ENCODE results near the gene WNK2.

Gene WNK2

DNA sequence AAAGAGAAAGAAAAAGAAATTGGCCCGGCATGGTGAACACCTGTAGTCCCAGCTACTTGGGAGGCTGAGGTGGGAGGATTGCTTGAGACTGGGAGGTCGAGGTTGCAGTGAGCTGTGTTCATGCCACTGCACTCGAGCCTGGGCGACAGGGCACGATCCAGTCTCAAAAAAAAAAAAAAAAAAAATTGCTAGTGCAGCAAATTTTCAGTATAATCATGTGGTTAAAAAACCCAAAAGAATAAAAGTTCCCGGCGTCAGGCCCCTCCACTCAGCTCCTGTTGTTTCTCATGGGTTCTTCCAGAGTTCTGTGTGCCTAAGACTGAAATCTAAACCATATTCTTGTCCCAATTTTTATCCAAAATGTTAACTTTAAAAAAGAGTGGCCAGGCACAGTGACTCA is 49.1 kb downstream of the WNK2 start:
- no peak overlapping the region for H3K9ac ChIP-seq (ENCODE audit: insufficient read length)
- no peaks in the 10 kb centered on the region for H3K9me3 ChIP-seq (ENCODE audit: low read depth, low read length)
- DNase-seq (ENCODE audit: low read depth, low spot score) = no peak
- H3K27ac ChIP-seq = peak overlapping the region; percentile 80
- TF ChIP-seq EZH2 (IDR thresholded peaks at IDR 0.05) (no peak), POLR2AphosphoS5 (IDR thresholded peaks at IDR 0.05; ENCODE audit: borderline replicate concordance, low read depth, low read length) (no peak), FOXP2 (optimal IDR thresholded peaks at IDR 0.05; ENCODE audit: control extremely low read depth, extremely low read length, insufficient read depth) (no peak)
- H3K4me3 ChIP-seq = peak overlapping the region; percentile 6; the same call in 1 of the 2 replicates
- H3K36me3 ChIP-seq (ENCODE audit: insufficient read depth, low read length) = no peaks in the 10 kb centered on the region

DNA sequence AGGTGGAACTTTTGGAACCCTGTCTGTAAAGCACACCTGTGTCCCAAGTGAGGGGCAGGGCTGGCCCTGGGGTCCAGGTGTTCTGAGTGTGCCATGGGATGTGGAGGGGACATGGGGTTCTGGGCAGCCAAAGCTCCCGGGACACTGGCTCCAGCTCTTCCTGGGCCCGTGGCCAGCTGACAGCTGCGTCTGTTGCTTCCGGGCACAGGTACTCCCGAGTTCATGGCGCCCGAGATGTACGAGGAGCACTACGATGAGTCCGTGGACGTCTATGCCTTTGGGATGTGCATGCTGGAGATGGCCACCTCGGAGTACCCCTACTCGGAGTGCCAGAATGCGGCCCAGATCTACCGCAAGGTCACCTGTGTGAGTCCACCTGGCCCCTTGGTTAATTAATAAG is 50.7 kb downstream of the WNK2 start:
- DNase-seq (ENCODE audit: low read depth, low spot score) = no peak
- no peak overlapping the region for H3K4me3 ChIP-seq
- H3K9me3 ChIP-seq (ENCODE audit: low read depth, low read length) = no peaks in the 10 kb centered on the region
- no peaks in the 10 kb centered on the region for H3K36me3 ChIP-seq (ENCODE audit: insufficient read depth, low read length)
- no peak overlapping the region for H3K27ac ChIP-seq
- no peak for TF ChIP-seq POLR2AphosphoS5 (IDR thresholded peaks at IDR 0.05; ENCODE audit: borderline replicate concordance, low read depth, low read length)
- TF ChIP-seq EZH2 (IDR thresholded peaks at IDR 0.05) = no peak
- no peak for TF ChIP-seq FOXP2 (optimal IDR thresholded peaks at IDR 0.05; ENCODE audit: control extremely low read depth, extremely low read length, insufficient read depth)
- no peak overlapping the region for H3K9ac ChIP-seq (ENCODE audit: insufficient read length)

DNA sequence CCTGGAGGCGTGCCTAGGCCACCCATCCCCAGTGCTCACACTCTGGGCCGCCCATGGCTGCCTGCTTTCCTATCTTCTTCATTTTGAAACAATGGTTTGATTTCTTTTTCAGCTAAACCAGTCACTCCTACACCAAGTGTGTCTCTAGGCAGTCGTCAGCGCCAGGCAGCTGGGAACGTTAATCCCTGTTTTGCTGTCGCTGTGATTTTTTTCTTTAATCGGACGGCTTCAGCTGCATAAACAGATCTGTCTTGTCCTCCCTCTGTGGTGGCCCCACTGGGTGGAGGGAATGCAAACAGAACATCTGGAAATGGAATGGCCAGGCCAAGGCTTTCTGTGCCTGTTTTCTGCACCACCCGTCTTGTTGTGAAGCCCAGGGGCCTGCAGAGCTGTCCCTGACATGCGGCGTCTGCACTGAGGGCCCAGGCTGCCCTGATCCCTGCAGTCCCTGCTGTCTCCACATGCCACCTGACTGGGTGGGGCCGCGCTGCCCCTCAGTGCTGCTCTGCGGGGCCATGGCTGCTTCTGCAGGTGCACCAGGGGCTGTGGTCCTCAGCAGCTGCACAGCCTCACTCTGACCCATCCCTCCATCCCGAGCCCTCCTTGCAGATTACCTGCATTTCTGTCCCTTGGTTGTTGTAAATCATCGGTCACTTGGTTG is 51.5 kb downstream of the WNK2 start:
- Histone ChIP-seq H3K27ac (peak overlapping the region; percentile 62), H3K9ac (ENCODE audit: insufficient read length) (no peak overlapping the region), H3K36me3 (ENCODE audit: insufficient read depth, low read length) (no peaks in the 10 kb centered on the region), H3K9me3 (ENCODE audit: low read depth, low read length) (no peaks in the 10 kb centered on the region), H3K4me3 (no peak overlapping the region)
- TF ChIP-seq POLR2AphosphoS5 (IDR thresholded peaks at IDR 0.05; ENCODE audit: borderline replicate concordance, low read depth, low read length) = no peak
- no peak for TF ChIP-seq FOXP2 (optimal IDR thresholded peaks at IDR 0.05; ENCODE audit: control extremely low read depth, extremely low read length, insufficient read depth)
- no peak for TF ChIP-seq EZH2 (IDR thresholded peaks at IDR 0.05)
- DNase-seq (ENCODE audit: low read depth, low spot score) = no peak

DNA sequence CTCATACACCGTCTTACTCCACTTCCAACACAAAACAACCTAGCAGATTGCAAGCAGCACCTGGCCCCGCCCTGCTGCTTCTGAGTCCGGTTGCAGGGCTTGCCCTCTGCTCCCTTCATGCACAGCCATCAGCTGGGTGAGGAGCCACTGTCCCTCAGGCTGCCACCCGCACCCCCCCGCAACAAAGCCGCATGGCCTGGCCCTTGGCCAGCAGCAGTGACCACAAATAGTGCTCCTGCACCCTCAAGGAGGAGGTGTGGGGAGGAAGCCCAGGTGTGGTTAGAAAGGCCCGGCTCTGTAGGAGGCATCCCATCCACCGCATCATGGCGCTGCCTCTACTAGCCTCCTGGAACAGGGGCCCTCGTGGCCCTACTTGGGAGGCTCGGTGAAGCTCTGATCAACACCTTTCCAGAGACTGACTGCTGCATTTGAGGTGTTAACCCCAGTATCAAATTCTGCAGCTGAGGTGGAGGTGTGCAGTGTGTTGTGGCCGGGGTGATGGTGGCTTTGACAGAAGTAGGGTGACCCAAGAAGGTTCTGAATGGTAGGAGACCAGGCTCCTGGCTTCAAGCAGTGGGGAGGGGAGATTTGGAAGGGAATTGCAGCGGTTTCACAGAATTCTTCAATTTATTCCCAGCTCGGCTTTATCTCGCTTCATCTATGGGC is 52.7 kb downstream of the WNK2 start:
- DNase-seq (ENCODE audit: low read depth, low spot score) = no peak
- Histone ChIP-seq H3K9ac (ENCODE audit: insufficient read length) (no peak overlapping the region), H3K4me3 (no peak overlapping the region), H3K27ac (no peak overlapping the region), H3K36me3 (ENCODE audit: insufficient read depth, low read length) (no peaks in the 10 kb centered on the region), H3K9me3 (ENCODE audit: low read depth, low read length) (no peaks in the 10 kb centered on the region)
- TF ChIP-seq POLR2AphosphoS5 (IDR thresholded peaks at IDR 0.05; ENCODE audit: borderline replicate concordance, low read depth, low read length) (no peak), EZH2 (IDR thresholded peaks at IDR 0.05) (no peak), FOXP2 (optimal IDR thresholded peaks at IDR 0.05; ENCODE audit: control extremely low read depth, extremely low read length, insufficient read depth) (no peak)

- no peak overlapping the region for H3K4me3 ChIP-seq
- H3K9ac ChIP-seq (ENCODE audit: insufficient read length) = no peak overlapping the region
- no peak for TF ChIP-seq EZH2 (IDR thresholded peaks at IDR 0.05)
- no peak for TF ChIP-seq POLR2AphosphoS5 (IDR thresholded peaks at IDR 0.05; ENCODE audit: borderline replicate concordance, low read depth, low read length)
- TF ChIP-seq FOXP2 (optimal IDR thresholded peaks at IDR 0.05; ENCODE audit: control extremely low read depth, extremely low read length, insufficient read depth) = no peak
- H3K27ac ChIP-seq = no peak overlapping the region
- no peak for DNase-seq (ENCODE audit: low read depth, low spot score)
- H3K9me3 ChIP-seq (ENCODE audit: low read depth, low read length) = no peaks in the 10 kb centered on the region
- no peaks in the 10 kb centered on the region for H3K36me3 ChIP-seq (ENCODE audit: insufficient read depth, low read length)
Measured at GRCh38 chr9:93237540-93237939, 53.6 kb downstream of the WNK2 start.

DNA sequence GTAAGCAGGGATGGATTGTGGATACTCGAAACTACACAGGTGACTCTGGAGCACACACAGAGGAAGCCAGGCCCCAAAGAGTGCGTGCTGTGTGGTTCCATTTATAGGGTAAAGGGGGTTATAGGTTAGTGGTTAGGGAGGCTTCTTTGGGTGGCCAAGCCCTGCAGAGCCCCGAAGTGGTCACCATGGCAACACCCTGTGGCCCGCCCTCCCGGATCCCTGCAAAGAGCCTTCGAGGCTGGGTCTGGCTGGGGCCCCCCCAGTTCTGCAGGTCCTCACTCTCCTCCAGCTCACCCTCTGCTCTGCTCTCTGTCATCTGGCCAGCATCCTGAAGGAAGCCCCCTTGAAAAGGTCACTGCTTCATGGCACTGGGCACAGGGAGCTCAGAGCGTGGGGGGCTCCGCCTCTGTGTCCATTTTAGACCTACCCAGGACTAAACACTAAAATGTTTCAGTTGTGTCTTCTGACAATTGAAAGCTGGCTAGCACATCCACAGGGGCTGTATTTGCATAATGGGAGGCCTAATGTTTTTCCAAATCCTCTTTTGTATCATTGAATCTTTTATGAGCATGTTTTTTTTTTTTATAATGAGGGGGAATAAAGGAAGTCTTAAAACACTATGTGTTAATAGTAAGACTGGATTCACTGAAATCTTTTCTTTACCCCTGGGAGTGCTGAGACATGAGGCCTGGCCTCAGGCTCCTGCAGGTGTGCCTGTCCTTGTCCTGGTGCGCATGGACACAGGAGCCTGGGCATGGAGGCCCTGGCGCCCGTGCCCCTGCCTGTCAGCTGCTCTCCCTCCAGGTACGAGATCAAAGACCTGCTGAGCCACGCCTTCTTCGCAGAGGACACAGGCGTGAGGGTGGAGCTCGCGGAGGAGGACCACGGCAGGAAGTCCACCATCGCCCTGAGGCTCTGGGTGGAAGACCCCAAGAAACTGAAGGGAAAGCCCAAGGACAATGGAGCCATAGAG is 55.3 kb downstream of the WNK2 start:
- Histone ChIP-seq H3K27ac (no peak overlapping the region), H3K36me3 (ENCODE audit: insufficient read depth, low read length) (no peaks in the 10 kb centered on the region), H3K4me3 (no peak overlapping the region), H3K9me3 (ENCODE audit: low read depth, low read length) (no peaks in the 10 kb centered on the region), H3K9ac (ENCODE audit: insufficient read length) (no peak overlapping the region)
- DNase-seq (ENCODE audit: low read depth, low spot score) = no peak
- TF ChIP-seq EZH2 (IDR thresholded peaks at IDR 0.05) = no peak
- TF ChIP-seq FOXP2 (optimal IDR thresholded peaks at IDR 0.05; ENCODE audit: control extremely low read depth, extremely low read length, insufficient read depth) = no peak
- no peak for TF ChIP-seq POLR2AphosphoS5 (IDR thresholded peaks at IDR 0.05; ENCODE audit: borderline replicate concordance, low read depth, low read length)

DNA sequence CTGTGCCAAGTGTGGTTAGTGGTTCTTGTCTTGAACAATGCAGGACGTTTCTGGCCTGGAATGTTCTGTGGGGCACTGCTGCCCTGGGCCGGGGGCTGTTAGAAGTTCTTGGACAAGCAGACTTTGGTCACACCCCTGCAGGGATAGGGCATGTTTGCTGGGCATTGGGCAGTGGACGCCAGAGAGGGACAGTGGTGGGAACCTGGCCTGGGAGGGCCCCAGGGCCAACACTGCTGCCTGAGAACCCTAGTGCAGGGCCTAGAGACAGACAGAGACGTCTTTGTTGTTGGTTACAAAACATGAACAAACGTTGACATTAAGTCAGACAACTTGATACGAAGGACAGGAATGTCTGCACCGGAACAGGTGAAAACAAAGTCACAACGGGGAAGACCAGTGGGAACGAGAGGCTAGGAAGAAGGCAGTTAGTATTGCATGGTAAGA is 57.0 kb downstream of the WNK2 start:
- Histone ChIP-seq H3K9ac (ENCODE audit: insufficient read length) (no peak overlapping the region), H3K36me3 (ENCODE audit: insufficient read depth, low read length) (no peaks in the 10 kb centered on the region)
- TF ChIP-seq POLR2AphosphoS5 (IDR thresholded peaks at IDR 0.05; ENCODE audit: borderline replicate concordance, low read depth, low read length) (no peak), EZH2 (IDR thresholded peaks at IDR 0.05) (no peak), FOXP2 (optimal IDR thresholded peaks at IDR 0.05; ENCODE audit: control extremely low read depth, extremely low read length, insufficient read depth) (no peak)

DNA sequence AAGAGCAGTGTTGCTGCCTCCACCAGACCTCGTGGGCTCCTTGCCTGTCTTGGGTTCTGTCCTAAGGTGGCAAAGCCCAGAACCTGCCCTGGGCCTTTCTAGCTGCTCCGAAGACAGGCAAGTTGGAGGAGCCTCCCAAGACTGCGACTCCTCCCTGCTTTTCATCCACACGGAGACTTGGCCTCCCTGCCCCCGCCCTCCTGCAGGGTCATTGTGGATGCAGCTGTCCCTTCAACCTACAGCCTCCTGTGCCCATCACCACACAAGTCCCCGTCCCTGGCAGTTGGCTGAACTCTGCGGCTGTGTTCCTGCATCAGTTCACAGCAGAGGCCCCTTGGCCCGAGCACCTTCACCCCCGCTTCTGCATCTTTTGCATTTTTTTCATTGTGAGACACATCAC is 59.2 kb downstream of the WNK2 start:
- Histone ChIP-seq H3K9me3 (ENCODE audit: low read depth, low read length) (no peaks in the 10 kb centered on the region), H3K27ac (no peak overlapping the region), H3K36me3 (ENCODE audit: insufficient read depth, low read length) (no peaks in the 10 kb centered on the region), H3K4me3 (no peak overlapping the region), H3K9ac (ENCODE audit: insufficient read length) (no peak overlapping the region)
- TF ChIP-seq POLR2AphosphoS5 (IDR thresholded peaks at IDR 0.05; ENCODE audit: borderline replicate concordance, low read depth, low read length) (no peak), EZH2 (IDR thresholded peaks at IDR 0.05) (no peak), FOXP2 (optimal IDR thresholded peaks at IDR 0.05; ENCODE audit: control extremely low read depth, extremely low read length, insufficient read depth) (no peak)
- no peak for DNase-seq (ENCODE audit: low read depth, low spot score)

More for the DNA sequence above, 57.0 kb downstream of the WNK2 start:
- no peak overlapping the region for H3K27ac ChIP-seq
- no peak for DNase-seq (ENCODE audit: low read depth, low spot score)
- no peaks in the 10 kb centered on the region for H3K9me3 ChIP-seq (ENCODE audit: low read depth, low read length)
- H3K4me3 ChIP-seq = no peak overlapping the region
